LoVo (cell line): ENCODE results near the gene FERMT3.

Experiments
- DNase-seq: peaks from one replicate; pipeline ENCODE4 v3.0.0-alpha.2; 2016; ENCODE audit warnings: low spot score

The FERMT3 gene

GRCh38 chr11:64264371-64264852 lies 57.9 kb downstream of the FERMT3 start:
- no peak for DNase-seq

GRCh38 chr11:64265176-64266160 lies 58.9 kb downstream of the FERMT3 start:
- no peak for DNase-seq

- DNase-seq: no peak
Observed at GRCh38 chr11:64266339-64266738, 59.8 kb downstream of the FERMT3 start.

- no peak for DNase-seq
Observed at GRCh38 chr11:64267207-64267945, 60.9 kb downstream of the FERMT3 start.

GRCh38 chr11:64268025-64268892 lies 61.7 kb downstream of the FERMT3 start:
- DNase-seq: peak; percentile 87

GRCh38 chr11:64268893-64269539 lies 62.5 kb downstream of the FERMT3 start:
- DNase-seq: no peak

GRCh38 chr11:64269540-64270220 lies 63.2 kb downstream of the FERMT3 start:
- DNase-seq: peak; percentile 99
